ENCODE data around the gene ABCD3.
A peak's percentile ranks its signal among the peaks of the same experiment; 100 is the strongest.

ABCD3 gene

DNA sequence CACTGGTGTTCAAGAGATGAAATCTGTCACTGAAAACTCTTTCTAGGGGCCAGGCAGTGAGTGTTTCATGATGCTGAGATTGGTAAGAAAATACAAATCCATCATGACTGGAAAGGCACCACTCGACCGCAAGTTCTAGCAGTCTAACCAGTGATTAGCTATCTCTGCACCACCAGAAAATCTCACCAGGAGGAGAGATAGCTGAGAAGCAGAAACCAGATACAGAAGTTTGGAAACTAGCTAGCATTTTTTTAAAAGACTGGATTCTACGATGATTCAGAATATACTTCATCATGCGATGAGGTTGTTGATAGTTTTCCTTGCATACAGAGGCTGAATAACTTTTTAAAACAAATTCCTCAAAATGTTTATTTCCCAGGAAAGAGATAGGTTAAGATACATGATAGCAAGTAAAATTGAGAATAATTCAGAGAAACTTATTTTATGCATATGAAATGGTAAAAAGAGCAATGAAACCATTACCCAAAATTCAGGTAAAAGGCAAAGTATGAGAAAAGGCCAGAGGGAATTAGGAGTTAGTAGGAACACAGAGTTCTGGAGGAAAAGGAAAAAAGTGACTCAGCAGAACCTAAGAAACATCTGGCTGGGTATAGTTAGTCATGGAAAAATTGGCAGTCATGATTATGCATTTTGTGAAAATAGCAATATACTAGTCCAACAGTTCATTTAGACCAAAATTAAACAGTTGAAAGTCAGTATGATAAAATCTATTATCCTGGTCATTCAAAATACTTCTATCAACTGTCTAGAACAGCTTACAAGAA is 126.7 kb downstream of the ABCD3 start:
- DNase-seq (ENCODE audit: low read depth), result peak; percentile 79
- TF ChIP-seq CTCF (conservative IDR thresholded peaks at IDR 0.05; ENCODE audit: low read depth, low read length), result peak; percentile 41
- H3K4me3 ChIP-seq (ENCODE audit: low read depth, low read length), result no peak overlapping the region

DNA sequence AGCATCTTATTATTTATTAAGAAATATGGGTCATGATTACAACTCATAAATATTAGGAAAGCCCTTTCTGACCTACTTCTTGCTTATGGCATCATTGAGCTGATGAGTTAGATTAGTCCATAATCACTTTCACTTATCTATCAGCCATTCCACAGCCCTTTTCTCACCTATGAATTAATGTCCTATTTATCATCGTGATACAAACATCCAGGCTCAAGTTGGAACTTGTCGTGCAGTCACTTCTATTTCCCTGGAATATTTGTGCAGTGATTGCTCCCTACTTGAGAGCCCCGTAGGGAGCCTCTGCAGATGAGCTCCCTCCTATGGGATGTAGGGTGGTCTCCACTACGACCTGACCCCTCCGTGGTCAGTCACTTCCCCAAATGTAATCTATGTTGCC is 131.5 kb downstream of the ABCD3 start:
- DNase-seq (ENCODE audit: low read depth), result no peak
- no peak overlapping the region for H3K4me3 ChIP-seq (ENCODE audit: low read depth, low read length)
- no peak for TF ChIP-seq CTCF (conservative IDR thresholded peaks at IDR 0.05; ENCODE audit: low read depth, low read length)

DNA sequence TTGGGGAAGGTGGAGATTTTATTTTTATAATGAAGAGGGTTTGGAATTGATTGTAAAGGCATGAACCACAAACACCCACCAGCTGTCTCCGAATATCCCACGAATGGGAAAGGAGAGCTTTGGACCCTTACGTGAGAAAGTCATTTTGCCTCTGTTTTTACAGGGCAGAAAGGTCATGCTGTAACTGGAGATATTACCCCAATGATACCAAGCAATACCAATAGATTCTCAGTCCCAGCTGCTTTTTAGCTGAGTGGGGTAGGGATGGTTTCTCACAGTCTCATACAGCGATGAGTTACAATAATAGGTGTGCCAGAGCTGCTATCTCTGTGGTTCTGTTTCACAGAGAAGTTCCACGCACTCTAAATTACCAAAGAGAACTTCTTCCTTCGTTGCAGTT is 132.2 kb downstream of the ABCD3 start:
- no peak overlapping the region for H3K4me3 ChIP-seq (ENCODE audit: low read depth, low read length)
- no peak for DNase-seq (ENCODE audit: low read depth)
- TF ChIP-seq CTCF (conservative IDR thresholded peaks at IDR 0.05; ENCODE audit: low read depth, low read length), result no peak

GRCh38 chr1:94550800-94551241 is 132.6 kb downstream of the ABCD3 start:
- no peak overlapping the region for H3K4me3 ChIP-seq (ENCODE audit: low read depth, low read length)
- no peak for TF ChIP-seq CTCF (conservative IDR thresholded peaks at IDR 0.05; ENCODE audit: low read depth, low read length)
- DNase-seq (ENCODE audit: low read depth), result peak; percentile 47

- DNase-seq (ENCODE audit: low read depth), result peak; percentile 25
- no peak for TF ChIP-seq CTCF (conservative IDR thresholded peaks at IDR 0.05; ENCODE audit: low read depth, low read length)
- no peak overlapping the region for H3K4me3 ChIP-seq (ENCODE audit: low read depth, low read length)
These were observed 133.3 kb downstream of the ABCD3 start for GRCh38 chr1:94551449-94551848.

GRCh38 chr1:94552071-94552586 is 133.9 kb downstream of the ABCD3 start:
- DNase-seq (ENCODE audit: low read depth), result peak; percentile 86
- no peak overlapping the region for H3K4me3 ChIP-seq (ENCODE audit: low read depth, low read length)
- TF ChIP-seq CTCF (conservative IDR thresholded peaks at IDR 0.05; ENCODE audit: low read depth, low read length), result no peak

DNA sequence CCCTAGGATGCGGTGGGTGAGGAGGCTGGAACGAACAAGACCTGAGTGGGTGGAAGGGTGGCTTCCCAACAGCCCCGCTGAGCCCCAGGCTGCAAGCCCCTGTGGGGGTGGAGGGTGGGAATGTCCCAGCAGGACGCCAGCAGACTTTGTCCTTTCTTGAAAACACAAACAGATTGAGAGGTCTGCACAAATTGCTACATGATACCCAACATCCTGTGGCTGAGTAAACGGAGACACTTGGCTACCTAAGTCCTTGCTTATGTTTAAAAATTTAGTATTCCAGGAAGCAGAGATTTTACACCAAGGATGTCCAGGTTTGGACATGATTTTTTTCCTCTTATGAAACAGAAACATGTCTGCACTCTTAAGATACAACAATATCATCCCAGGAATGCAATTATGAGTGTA is 135.1 kb downstream of the ABCD3 start:
- DNase-seq (ENCODE audit: low read depth), result peak; percentile 86
- H3K4me3 ChIP-seq (ENCODE audit: low read depth, low read length), result no peak overlapping the region
- TF ChIP-seq CTCF (conservative IDR thresholded peaks at IDR 0.05; ENCODE audit: low read depth, low read length), result no peak
